ENCODE results near the gene CLIC3.

The CLIC3 gene

DNA sequence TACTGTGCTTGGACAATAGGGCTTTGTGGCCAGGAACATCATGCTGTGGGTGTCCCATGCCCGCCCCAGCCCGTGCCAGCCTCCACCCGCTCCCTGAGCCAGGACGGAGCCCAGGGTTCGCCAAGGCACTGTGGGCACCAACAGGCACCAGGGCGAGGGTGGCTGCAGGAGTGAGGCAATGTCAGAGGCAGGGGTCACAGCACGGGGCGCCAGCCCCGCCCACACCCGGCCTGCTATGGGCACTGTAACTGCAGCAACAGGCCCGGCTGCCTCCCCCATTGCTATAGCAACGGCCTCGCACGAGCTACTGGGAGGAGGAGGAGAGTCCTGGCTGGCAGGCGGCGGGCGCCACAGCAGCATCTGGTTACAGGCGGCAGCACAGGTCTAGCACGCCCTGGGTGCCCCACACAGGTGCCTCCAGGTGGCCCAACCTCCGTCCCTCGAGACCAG, 29.2 kb upstream of the CLIC3 start:
- Mint-ChIP-seq H3K27ac (no peak overlapping the region), H3K36me3 (ENCODE audit: low read depth) (no peaks in the 10 kb centered on the region), H3K4me3 (no peak overlapping the region), H3K9me3 (no peaks in the 10 kb centered on the region), H3K4me1 (ENCODE audit: low read depth) (peaks cover 31% of the 10 kb centered on the region), H3K27me3 (no peaks in the 10 kb centered on the region)
- DNase-seq = no peak

DNA sequence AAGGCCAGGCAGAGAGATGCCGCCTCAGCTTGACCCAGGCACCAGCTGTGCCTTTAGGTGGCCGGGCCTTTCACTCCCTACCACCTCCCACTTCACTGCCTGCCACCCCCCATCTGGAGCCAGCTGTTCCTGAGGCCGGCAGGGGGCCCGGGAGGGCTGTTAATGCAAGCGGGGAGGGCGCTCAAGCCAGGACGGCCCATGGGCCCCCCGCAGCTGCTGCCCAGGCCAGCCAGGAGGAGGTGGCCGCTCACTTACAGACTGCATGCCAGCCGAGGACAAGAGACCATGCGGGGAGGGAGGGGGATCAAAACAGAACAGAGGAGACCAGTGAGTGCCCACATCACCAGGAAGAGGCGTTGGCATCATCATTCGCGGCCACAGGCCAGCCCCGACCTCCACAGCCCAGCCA, 27.2 kb upstream of the CLIC3 start:
- no peaks in the 10 kb centered on the region for H3K27me3 Mint-ChIP-seq
- H3K9me3 Mint-ChIP-seq = no peaks in the 10 kb centered on the region
- H3K4me1 Mint-ChIP-seq (ENCODE audit: low read depth) = peaks cover 11% of the 10 kb centered on the region
- H3K4me3 Mint-ChIP-seq = no peak overlapping the region
- H3K36me3 Mint-ChIP-seq (ENCODE audit: low read depth) = no peaks in the 10 kb centered on the region
- no peak for DNase-seq
- H3K27ac Mint-ChIP-seq = no peak overlapping the region

DNA sequence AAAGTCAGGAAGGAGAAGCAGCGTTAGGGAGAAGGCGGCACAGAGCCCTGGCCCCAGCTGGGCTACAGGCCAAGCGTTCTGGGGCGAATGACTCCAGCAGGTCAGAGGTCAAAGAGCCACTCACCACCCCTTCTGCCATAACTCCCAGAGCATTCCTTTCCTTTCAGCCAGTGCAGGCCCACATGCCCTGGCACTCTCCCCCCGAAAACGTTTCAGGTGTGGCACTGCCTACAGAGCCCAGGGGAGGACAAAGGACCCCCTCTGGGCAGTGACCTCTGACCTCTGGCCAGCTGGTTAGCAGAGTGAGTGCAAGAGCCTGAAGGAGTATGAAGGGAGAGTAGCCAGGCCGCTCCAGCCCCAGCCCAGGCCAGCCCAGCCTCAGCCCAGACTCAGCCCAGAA, 26.8 kb upstream of the CLIC3 start:
- no peak for DNase-seq
- no peak overlapping the region for H3K27ac Mint-ChIP-seq
- H3K4me1 Mint-ChIP-seq (ENCODE audit: low read depth) = peaks cover 10% of the 10 kb centered on the region
- no peaks in the 10 kb centered on the region for H3K36me3 Mint-ChIP-seq (ENCODE audit: low read depth)
- H3K27me3 Mint-ChIP-seq = no peaks in the 10 kb centered on the region
- H3K9me3 Mint-ChIP-seq = no peaks in the 10 kb centered on the region
- no peak overlapping the region for H3K4me3 Mint-ChIP-seq

DNA sequence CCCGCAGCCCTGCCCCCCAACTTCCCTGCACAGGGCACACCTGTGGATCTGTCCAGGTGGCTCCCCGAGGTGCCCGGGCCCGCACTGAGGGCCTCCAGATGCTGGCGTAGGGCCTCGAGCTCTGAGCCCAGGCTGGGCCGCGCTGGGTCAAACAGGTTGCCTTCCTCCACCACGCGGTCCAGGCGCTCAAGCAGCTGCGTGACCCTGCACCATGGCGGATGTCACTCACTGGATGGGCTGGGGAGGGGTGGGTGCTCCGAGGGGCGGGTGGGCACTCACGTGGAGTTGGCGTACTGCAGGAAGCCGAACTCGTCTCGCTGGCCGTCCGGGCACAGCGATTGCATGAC, 26.3 kb upstream of the CLIC3 start:
- no peak for DNase-seq
- Mint-ChIP-seq H3K4me1 (ENCODE audit: low read depth) (peaks cover 10% of the 10 kb centered on the region), H3K4me3 (no peak overlapping the region), H3K36me3 (ENCODE audit: low read depth) (no peaks in the 10 kb centered on the region), H3K27me3 (no peaks in the 10 kb centered on the region), H3K27ac (no peak overlapping the region), H3K9me3 (no peaks in the 10 kb centered on the region)

DNA sequence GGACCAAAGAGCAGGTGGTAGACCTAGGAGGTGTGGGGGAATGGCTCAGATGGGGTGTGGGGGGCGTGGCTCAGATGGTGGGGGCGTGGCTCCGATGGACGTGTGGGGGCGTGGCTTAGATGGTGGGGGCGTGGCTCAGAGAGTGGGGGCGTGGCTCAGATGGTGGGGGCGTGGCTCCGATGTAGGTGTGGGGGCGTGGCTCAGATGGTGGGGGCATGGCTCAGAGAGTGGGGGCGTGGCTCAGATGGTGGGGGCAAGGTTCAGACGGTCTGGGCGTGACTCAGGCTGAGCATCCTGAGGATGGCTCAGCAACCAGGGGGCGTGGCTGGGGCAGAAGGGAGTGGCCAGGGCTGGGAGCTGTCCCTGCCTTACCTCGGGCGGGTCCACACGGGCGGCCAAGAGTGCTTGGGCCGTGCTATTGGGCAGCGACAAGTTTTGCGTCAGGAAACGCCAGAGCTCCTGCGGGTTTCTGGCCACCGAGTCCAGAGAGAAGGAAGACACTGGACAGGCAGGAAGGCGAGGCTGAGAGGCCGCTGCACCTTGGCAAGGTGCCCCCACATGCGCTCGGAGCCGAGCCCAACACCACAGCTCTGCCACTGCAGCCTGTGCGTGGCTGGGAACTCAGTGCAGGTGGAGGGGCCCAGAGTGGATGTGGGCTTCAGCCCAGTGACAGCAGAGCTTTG, 25.8 kb upstream of the CLIC3 start:
- H3K4me3 Mint-ChIP-seq = no peak overlapping the region

DNA sequence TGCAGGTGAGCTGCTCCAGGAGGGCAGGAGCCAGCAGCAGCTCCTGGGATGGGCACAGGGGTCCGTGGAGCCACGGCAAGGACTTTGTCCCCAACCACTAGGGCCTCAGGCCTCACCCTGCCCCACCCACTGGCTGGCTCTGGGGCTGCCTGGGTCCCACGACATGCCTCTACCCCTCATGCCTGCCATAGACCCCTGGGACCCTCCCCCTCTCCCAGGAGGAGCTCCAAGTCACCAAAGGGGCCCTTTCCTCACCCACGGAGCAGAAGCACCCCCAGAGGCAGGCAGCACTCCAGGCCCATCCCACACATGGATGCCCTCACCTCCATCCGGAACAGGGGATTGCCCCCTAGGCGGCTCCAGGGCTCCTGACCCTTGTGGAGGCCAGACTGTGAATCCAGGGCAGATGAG, 25.2 kb upstream of the CLIC3 start:
- no peak overlapping the region for H3K27ac Mint-ChIP-seq
- H3K36me3 Mint-ChIP-seq (ENCODE audit: low read depth) = peaks cover 4% of the 10 kb centered on the region

More for the DNA sequence above, 25.8 kb upstream of the CLIC3 start:
- no peaks in the 10 kb centered on the region for H3K9me3 Mint-ChIP-seq
- peak overlapping the region; percentile 41 for H3K27ac Mint-ChIP-seq
- peaks cover under 1% of the 10 kb centered on the region for H3K36me3 Mint-ChIP-seq (ENCODE audit: low read depth)
- peaks cover 7% of the 10 kb centered on the region for H3K4me1 Mint-ChIP-seq (ENCODE audit: low read depth)
- no peaks in the 10 kb centered on the region for H3K27me3 Mint-ChIP-seq
- DNase-seq = peak; percentile 79

DNA sequence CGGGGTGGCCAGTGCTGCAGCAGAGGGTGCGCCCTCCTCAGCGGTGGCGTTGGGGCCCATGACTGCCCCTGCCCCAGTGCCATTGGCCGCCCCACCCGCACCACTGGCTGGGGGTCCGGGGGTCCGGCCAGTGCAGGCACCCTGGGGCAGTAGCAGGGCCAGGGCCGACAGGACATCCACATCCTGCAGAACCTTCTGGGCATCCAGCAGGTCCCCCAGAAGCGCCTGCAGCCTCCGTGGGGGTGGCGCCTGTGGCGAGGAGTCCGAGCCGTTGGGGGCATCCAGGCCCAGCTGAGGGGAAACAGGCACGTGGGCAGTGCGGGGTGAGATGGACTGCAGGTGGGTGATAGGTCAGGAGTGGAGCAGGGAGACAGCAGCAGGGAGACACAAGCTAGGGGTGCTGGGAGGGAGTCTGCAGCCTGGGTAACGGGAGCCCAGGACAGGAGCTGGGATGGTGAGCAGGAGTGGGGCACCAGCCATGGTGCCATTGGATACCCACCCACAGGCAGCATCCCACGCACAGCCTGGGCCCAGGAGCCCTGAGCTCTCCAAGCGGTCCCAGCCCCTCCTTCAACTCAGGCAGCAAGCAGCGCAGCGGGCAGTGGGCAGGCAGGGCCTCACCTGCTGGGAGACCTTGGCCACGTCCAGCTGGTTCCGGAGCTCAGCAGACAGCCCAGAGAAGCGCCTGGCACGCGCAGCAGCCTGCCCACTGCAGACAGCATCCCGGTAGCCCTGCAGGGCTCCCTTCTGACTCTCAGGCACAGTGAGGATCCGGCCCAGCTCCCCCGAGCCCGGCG, 24.6 kb upstream of the CLIC3 start:
- DNase-seq = no peak
- no peak overlapping the region for H3K4me3 Mint-ChIP-seq

More for the DNA sequence above, 25.2 kb upstream of the CLIC3 start:
- no peak for DNase-seq
- Mint-ChIP-seq H3K27me3 (no peaks in the 10 kb centered on the region), H3K4me1 (ENCODE audit: low read depth) (peaks cover 3% of the 10 kb centered on the region), H3K9me3 (no peaks in the 10 kb centered on the region), H3K4me3 (no peak overlapping the region)

DNA sequence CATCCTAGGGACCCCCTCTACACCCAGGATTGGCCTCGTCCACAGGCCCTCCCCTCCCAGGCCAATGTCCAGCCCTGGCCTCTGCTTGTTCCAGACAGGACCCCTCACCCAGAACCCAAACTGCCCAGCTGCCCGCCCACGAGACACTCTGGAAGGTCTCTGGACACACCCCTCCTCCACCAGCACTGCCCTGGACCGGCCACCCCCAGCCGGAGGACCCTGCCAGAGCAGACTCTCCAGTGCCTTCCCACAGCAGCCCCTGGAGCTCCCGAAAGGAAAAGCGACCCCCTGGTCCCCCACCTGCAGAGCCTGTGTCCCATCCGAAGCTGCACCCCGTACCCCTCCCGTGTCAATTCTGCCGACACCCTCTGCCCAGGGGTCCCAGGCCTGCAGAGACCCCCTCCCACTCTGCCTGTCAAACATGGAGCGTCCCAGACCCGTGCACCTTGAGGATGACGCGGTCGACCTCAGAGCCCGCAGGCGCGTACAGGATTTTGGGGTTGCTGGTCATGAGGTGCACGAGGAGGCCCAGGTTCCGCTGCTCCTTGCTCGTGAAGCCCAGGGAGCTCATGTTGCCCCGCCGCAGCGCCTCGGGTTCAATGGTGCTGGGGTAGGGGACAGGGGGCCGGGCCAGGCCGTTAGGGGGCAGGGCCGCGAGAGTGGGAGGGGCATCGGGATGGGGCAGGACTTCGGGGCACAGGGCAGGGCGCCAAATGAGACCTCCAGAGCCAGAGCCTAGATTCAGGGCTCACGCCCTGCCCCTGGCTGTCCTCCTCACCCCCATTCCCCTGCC, 23.7 kb upstream of the CLIC3 start:
- Mint-ChIP-seq H3K36me3 (ENCODE audit: low read depth) (peaks cover 6% of the 10 kb centered on the region), H3K27ac (no peak overlapping the region), H3K4me1 (ENCODE audit: low read depth) (no peaks in the 10 kb centered on the region), H3K27me3 (no peaks in the 10 kb centered on the region), H3K9me3 (no peaks in the 10 kb centered on the region), H3K4me3 (no peak overlapping the region)
- DNase-seq = no peak

More for the DNA sequence above, 24.6 kb upstream of the CLIC3 start:
- H3K27me3 Mint-ChIP-seq = no peaks in the 10 kb centered on the region
- H3K9me3 Mint-ChIP-seq = no peaks in the 10 kb centered on the region
- no peak overlapping the region for H3K27ac Mint-ChIP-seq
- H3K36me3 Mint-ChIP-seq (ENCODE audit: low read depth) = peaks cover 4% of the 10 kb centered on the region
- no peaks in the 10 kb centered on the region for H3K4me1 Mint-ChIP-seq (ENCODE audit: low read depth)

DNA sequence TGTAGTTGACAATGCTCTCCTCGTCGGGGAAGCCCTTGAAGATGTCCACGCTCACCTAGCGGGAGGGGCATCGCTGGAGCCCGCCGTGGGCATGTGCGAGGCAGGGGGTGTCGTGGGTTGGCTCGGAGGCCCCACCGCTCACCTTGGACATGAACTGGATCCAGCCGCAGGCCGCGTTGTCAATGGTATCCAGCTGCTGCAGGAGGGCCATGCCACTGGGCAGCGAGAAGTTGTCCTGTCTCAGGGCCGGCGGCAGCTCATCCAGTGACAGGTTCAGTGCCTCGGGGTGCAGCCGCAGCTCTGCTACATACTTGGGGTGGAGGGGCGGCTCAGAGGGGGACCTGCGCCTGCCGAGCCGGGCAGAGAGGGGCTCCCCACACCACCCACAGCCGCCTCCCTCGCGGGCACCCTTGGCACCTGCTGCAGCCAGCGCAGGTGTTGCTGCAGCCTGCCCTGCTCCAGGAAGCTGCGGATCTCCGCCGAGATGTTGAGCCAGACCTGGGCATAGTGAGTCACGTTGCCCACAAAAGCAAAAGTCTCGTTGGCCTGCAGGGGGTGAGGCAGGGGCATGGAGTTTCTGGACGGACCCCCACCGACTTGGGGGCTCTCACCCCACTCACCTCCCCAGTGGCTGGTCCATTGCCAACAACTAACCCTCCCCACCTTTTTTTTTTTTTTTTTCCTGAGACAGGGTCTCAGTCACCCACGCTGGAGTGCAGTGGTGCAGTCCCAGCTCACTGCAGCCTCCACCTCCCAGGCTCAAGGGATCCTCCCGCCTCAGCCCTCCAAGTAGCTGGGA, 22.6 kb upstream of the CLIC3 start:
- Mint-ChIP-seq H3K27ac (no peak overlapping the region), H3K4me1 (ENCODE audit: low read depth) (no peaks in the 10 kb centered on the region), H3K36me3 (ENCODE audit: low read depth) (peaks cover 9% of the 10 kb centered on the region), H3K9me3 (no peaks in the 10 kb centered on the region), H3K4me3 (no peak overlapping the region), H3K27me3 (no peaks in the 10 kb centered on the region)
- DNase-seq = no peak

DNA sequence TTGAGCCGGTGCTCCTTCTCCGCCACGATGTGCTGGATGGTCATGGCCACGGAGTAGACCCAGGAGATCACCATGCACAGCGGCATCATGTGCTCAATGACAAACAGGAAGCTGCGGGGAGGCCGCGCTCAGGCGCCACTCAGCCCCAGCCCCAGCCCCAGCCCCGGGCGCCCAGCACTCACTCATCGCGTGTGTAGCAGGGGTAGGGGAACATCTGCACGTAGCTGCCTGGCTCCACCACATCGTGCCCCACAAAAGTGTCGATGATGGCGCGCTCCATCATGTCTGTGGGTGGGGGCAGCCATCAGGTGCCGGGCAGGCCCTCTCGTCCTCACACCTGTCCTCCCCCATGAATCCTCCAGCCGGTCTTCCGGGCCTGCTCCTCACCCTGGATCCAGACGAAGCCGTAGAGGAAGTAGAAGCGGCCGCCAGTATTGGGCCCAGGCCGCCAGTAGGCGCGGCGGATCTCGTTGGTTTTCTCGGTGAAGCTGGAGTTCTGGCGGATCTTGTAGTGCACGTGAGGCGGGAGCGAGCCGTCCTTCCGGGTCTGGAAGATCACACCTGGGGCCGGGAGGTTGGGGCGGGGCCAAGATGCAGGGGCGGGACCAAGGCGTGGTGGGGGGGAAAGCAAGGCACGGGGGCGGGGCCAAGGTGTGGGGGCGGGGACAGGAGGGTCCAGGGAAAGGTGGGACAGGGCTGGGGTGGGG, 21.6 kb upstream of the CLIC3 start:
- DNase-seq = no peak
- H3K4me1 Mint-ChIP-seq (ENCODE audit: low read depth) = no peaks in the 10 kb centered on the region
- H3K9me3 Mint-ChIP-seq = no peaks in the 10 kb centered on the region
- peaks cover 9% of the 10 kb centered on the region for H3K36me3 Mint-ChIP-seq (ENCODE audit: low read depth)
- no peaks in the 10 kb centered on the region for H3K27me3 Mint-ChIP-seq
- no peak overlapping the region for H3K27ac Mint-ChIP-seq
- no peak overlapping the region for H3K4me3 Mint-ChIP-seq

DNA sequence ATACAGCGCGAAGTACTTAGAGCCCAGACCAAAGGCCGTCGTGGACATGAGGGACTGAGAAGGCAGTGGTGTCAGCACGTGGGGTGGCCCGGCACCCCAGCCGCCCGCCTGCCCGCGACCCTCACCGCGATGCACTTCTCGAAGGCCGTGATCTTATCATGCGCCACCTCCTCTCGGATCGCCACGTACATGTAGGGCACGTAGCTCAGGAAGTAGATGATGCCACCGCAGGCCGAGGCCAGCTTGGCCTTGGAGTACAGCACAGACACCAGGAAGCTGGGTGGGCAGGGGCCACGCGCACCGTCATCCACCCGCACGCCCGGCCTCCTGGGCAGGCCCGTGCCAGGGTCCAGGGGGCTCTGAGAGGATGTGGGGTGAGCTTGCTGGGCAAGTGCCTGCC, 20.7 kb upstream of the CLIC3 start:
- no peak for DNase-seq
- peaks cover 13% of the 10 kb centered on the region for H3K36me3 Mint-ChIP-seq (ENCODE audit: low read depth)
- H3K4me3 Mint-ChIP-seq = no peak overlapping the region
- no peaks in the 10 kb centered on the region for H3K4me1 Mint-ChIP-seq (ENCODE audit: low read depth)
- no peak overlapping the region for H3K27ac Mint-ChIP-seq
- H3K9me3 Mint-ChIP-seq = no peaks in the 10 kb centered on the region
- H3K27me3 Mint-ChIP-seq = no peaks in the 10 kb centered on the region

DNA sequence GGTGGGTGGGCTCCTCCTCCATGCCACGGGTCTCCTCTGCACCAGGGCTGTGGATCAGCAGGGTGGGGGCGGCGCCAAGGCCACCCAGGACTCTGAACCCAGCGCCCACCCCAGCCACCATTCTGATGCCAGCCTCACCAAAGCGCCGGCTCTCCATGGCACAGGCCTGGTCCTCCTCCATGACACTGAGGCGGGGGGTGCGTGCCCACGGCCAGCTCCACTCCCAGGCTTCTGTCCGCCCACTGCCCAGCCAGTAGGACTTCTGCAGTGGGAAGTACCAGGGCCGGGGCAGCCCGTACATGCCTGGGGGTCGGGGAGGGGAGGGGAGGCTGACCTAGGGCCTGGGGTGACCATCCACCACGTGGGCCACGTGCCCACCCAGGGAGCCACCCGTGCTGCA, 20.1 kb upstream of the CLIC3 start:
- H3K36me3 Mint-ChIP-seq (ENCODE audit: low read depth) = peaks cover 15% of the 10 kb centered on the region
- no peaks in the 10 kb centered on the region for H3K9me3 Mint-ChIP-seq
- no peaks in the 10 kb centered on the region for H3K4me1 Mint-ChIP-seq (ENCODE audit: low read depth)
- no peak overlapping the region for H3K4me3 Mint-ChIP-seq
- no peak for DNase-seq
- no peak overlapping the region for H3K27ac Mint-ChIP-seq
- H3K27me3 Mint-ChIP-seq = no peaks in the 10 kb centered on the region

DNA sequence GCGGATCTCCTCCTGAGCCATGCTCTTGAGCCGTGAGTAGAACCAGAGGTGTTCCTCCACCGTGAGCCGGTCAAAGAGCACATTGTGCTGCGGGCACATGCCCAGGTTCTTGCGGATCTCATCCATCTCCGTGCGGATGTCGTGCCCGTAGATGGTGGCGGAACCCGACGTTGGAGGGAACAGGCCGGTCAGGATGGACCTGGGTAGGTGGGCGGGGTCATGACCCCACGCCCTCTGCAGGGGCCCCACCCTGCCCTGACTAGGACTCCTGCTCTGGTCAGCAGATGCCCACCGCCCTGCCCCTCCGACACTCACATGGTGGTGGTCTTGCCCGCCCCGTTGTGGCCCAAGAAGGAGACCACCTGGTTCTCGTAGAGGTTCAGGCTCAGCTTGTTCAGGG, 19.6 kb upstream of the CLIC3 start:
- Mint-ChIP-seq H3K27me3 (no peaks in the 10 kb centered on the region), H3K4me1 (ENCODE audit: low read depth) (no peaks in the 10 kb centered on the region), H3K4me3 (no peak overlapping the region), H3K9me3 (no peaks in the 10 kb centered on the region), H3K36me3 (ENCODE audit: low read depth) (peaks cover 15% of the 10 kb centered on the region), H3K27ac (no peak overlapping the region)
- DNase-seq = no peak

DNA sequence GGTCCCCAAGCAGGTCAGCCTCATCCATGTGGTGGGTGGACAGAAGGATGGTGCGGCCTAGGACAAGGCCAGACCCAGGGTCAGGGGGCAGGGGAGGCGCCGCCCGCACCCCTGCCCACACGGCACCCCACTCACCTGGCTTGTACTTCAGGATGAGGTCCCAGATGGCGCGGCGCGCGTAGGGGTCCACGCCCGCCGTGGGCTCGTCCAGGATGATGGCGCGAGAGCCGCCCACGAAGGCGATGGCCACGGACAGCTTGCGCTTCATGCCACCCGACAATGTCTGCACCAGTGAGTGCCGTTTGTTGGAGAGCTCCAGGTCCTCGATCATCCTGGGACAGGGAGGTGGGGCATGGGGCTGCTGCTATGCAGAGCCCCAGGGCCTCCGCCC, 19.2 kb upstream of the CLIC3 start:
- Mint-ChIP-seq H3K27ac (no peak overlapping the region), H3K36me3 (ENCODE audit: low read depth) (peaks cover 15% of the 10 kb centered on the region), H3K4me3 (no peak overlapping the region), H3K4me1 (ENCODE audit: low read depth) (no peaks in the 10 kb centered on the region), H3K9me3 (no peaks in the 10 kb centered on the region), H3K27me3 (no peaks in the 10 kb centered on the region)
- no peak for DNase-seq

Data from activated T-cell treated with anti-CD3 and anti-CD28 coated beads, Interleukin-2, amount 50 U/mL, for 24 hours (primary cell).